H1 (cell line): ENCODE data around the gene ALPK3.

ENCODE experiments used
- BCL11A ChIP-seq, 2 experiments: IDR thresholded peaks; one replicate each; pipeline ENCODE4 v1.6.1; 2011; ENCODE audit warnings: low read depth in 2 of 2, low read length in 2 of 2, mild to moderate bottlenecking in 2 of 2
- EZH2 ChIP-seq: fragments of 200-600 bp; sonication (generic); IDR thresholded peaks from 2 replicates; pipeline ENCODE4 v1.7.1; 2012; ENCODE audit warnings: low read depth, mild to moderate bottlenecking, moderate library complexity, low read length, inconsistent platforms; ENCODE audit not compliant: severe bottlenecking
- GTF2F1 ChIP-seq: IDR thresholded peaks from 2 replicates; pipeline ENCODE4 v1.6.1; 2012; ENCODE audit warnings: low read depth, low read length, improper control_type of control experiment, borderline replicate concordance
- JUN ChIP-seq: IDR thresholded peaks from 2 replicates; pipeline ENCODE4 v1.6.1; 2011; ENCODE audit warnings: low read depth, mild to moderate bottlenecking, improper control_type of control experiment, low read length
- KDM5A ChIP-seq: fragments of 200-600 bp; IDR thresholded peaks from 2 replicates; pipeline ENCODE4 v1.7.1; 2012; ENCODE audit warnings: mild to moderate bottlenecking, low read length, inconsistent platforms, mixed read lengths
- POLR2A ChIP-seq, 2 experiments: IDR thresholded peaks; 1 replicate in 1 of 2; 2 replicates in 1 of 2; pipeline ENCODE4 v1.6.1; 2011; ENCODE audit warnings: low read depth in 2 of 2, low read length in 2 of 2, mild to moderate bottlenecking in 2 of 2; ENCODE audit errors: control extremely low read depth in 1 of 2
- POLR2AphosphoS5 ChIP-seq: IDR thresholded peaks from 2 replicates; pipeline ENCODE4 v1.6.1; 2011; ENCODE audit warnings: low read depth, low read length
- RAD21 ChIP-seq, 2 experiments: IDR thresholded peaks in 1 of 2; conservative IDR thresholded peaks in 1 of 2; 2 replicates each; pipeline ENCODE4 v1.6.1; 2011; ENCODE audit warnings: low read depth in 2 of 2, low read length in 2 of 2, improper control_type of control experiment in 1 of 2, inconsistent platforms in 1 of 2, mild to moderate bottlenecking in 1 of 2, moderate library complexity in 1 of 2
- RNF2 ChIP-seq: fragments of 200-900, 300-1000 bp; sonication (generic); IDR thresholded peaks from 2 replicates; pipeline ENCODE4 v1.7.1; 2016; ENCODE audit warnings: borderline replicate concordance, low read depth, mild to moderate bottlenecking, antibody characterized with exemption, low read length; ENCODE audit not compliant: poor library complexity, severe bottlenecking; ENCODE audit errors: missing control alignments
- TF ChIP-seq, protein P1 (sequence below), 3 experiments: IDR thresholded peaks; 1 replicate in 2 of 3; 2 replicates in 1 of 3; pipeline versions ENCODE4 v1.5.1 to v1.6.1; 2011; ENCODE audit warnings: low read length in 3 of 3, mild to moderate bottlenecking in 3 of 3, inconsistent platforms in 2 of 3, low read depth in 1 of 3, moderate library complexity in 1 of 3; ENCODE audit not compliant: insufficient read depth in 1 of 3; ENCODE audit errors: control extremely low read depth in 1 of 3
- TF ChIP-seq, protein P2 (sequence below): IDR thresholded peaks from 2 replicates; pipeline ENCODE4 v1.6.1; 2012; ENCODE audit warnings: inconsistent platforms

DNA sequence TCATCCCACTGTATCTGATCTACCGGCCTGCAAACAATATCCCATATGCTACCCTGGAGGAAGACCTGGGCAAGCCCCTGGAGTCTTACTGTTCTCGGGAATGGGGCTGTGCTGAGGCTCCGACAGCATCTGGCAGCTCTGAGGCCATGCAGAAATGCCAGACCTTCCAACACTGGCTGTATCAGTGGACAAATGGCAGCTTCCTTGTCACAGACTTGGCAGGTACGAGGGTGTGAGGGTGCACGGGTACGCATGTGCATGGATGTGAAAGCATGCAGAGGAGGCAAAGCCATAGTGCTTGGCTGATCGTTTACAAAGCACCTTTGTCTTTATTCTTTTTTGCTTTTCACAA, 47.3 kb downstream of the ALPK3 start:
- TF ChIP-seq, protein P1, sequence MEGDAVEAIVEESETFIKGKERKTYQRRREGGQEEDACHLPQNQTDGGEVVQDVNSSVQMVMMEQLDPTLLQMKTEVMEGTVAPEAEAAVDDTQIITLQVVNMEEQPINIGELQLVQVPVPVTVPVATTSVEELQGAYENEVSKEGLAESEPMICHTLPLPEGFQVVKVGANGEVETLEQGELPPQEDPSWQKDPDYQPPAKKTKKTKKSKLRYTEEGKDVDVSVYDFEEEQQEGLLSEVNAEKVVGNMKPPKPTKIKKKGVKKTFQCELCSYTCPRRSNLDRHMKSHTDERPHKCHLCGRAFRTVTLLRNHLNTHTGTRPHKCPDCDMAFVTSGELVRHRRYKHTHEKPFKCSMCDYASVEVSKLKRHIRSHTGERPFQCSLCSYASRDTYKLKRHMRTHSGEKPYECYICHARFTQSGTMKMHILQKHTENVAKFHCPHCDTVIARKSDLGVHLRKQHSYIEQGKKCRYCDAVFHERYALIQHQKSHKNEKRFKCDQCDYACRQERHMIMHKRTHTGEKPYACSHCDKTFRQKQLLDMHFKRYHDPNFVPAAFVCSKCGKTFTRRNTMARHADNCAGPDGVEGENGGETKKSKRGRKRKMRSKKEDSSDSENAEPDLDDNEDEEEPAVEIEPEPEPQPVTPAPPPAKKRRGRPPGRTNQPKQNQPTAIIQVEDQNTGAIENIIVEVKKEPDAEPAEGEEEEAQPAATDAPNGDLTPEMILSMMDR (IDR thresholded peaks at IDR 0.05; ENCODE audit: control extremely low read depth in 1 of 3, insufficient read depth in 1 of 3, low read depth in 1 of 3, low read length in 3 of 3), result no peak
- TF ChIP-seq POLR2AphosphoS5 (no peak), RAD21 (IDR thresholded peaks at IDR 0.05 in 1 of 2, conservative IDR thresholded peaks at IDR 0.05 in 1 of 2; ENCODE audit: low read depth in 2 of 2, low read length in 2 of 2) (no peak), BCL11A (IDR thresholded peaks at IDR 0.05; ENCODE audit: low read depth in 2 of 2, low read length in 2 of 2) (no peak), RNF2 (no peak), JUN (no peak), EZH2 (no peak), GTF2F1 (no peak), KDM5A (no peak), POLR2A (IDR thresholded peaks at IDR 0.05; ENCODE audit: control extremely low read depth in 1 of 2, low read depth in 2 of 2, low read length in 2 of 2) (no peak)
- TF ChIP-seq, protein P2, sequence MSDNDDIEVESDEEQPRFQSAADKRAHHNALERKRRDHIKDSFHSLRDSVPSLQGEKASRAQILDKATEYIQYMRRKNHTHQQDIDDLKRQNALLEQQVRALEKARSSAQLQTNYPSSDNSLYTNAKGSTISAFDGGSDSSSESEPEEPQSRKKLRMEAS, result no peak
